IMR-90 (cell line): ENCODE measurements around the gene USP31. TPM values are rescaled to one million over a fixed set of nuclear protein-coding genes. Genes with fewer than 3 reads are reported as not detected.

Experiments
- ATAC-seq: fragments of 200-7000 bp; cut with Tn5 transposase; 2 replicates; pipeline ENCODE4 v1.9.1; 2020; ENCODE audit warnings: low read depth, mild to moderate bottlenecking, moderate library complexity
- BruUV-seq: library from RNA; stranded (reverse); fragments of 400-500 nt; replicated peaks from 2 replicates; lab custom pipeline; 2021; lab: Mats Ljungman, UMichigan
- CTCF ChIA-PET: fragments of 300-600 bp; formaldehyde crosslinking; extraction: SDS; loops from one replicate; lab custom pipeline; 2021; ENCODE audit warnings: antibody characterized with exemption; lab: Yijun Ruan, JAX
- POLR2A ChIA-PET: fragments of 300-600 bp; sonication (Branson Sonifier 250); formaldehyde crosslinking; loops from one replicate; lab custom pipeline; 2022; ENCODE audit warnings: antibody characterized with exemption; ENCODE audit not compliant: unreplicated experiment; lab: Charles Lee
- DNase-seq: peaks from one replicate; pipeline ENCODE4 v3.0.0; 2013
- H2AFZ ChIP-seq: replicated peaks from 2 replicates; pipeline ENCODE3; 2013; ENCODE audit warnings: low read length, mild to moderate bottlenecking; ENCODE audit not compliant: poor library complexity
- H2AK5ac ChIP-seq: 2 replicates; pipeline ENCODE4 v1.6.1; 2013; ENCODE audit warnings: low read depth, low read length, inconsistent platforms
- H2AK9ac ChIP-seq: replicated peaks from 2 replicates; pipeline ENCODE3; 2013; ENCODE audit warnings: mild to moderate bottlenecking, low read depth, low read length, moderate library complexity; ENCODE audit not compliant: poor library complexity
- H2BK120ac ChIP-seq: 2 replicates; pipeline ENCODE4 v1.6.1; 2013; ENCODE audit warnings: low read depth, low read length, inconsistent platforms
- H2BK15ac ChIP-seq: 3 replicates; pipeline ENCODE4 v1.6.1; 2013; ENCODE audit warnings: low read depth, low read length, inconsistent platforms
- H2BK20ac ChIP-seq: 2 replicates; pipeline ENCODE4 v1.6.1; 2013; ENCODE audit warnings: low read depth, mild to moderate bottlenecking, inconsistent platforms, low read length, moderate library complexity
- H2BK5ac ChIP-seq: 2 replicates; pipeline ENCODE4 v1.6.1; 2013; ENCODE audit warnings: mild to moderate bottlenecking, low read depth, low read length, inconsistent platforms; ENCODE audit not compliant: poor library complexity, severe bottlenecking
- H3K14ac ChIP-seq: replicated peaks from 2 replicates; pipeline ENCODE4 v1.6.1; 2013; ENCODE audit warnings: low read depth, low read length, inconsistent platforms
- H3K18ac ChIP-seq: 2 replicates; pipeline ENCODE4 v1.6.1; 2013; ENCODE audit warnings: low read depth, low read length, control low read depth
- H3K23ac ChIP-seq: 2 replicates; pipeline ENCODE4 v1.6.1; 2013; ENCODE audit warnings: low read depth, low read length, inconsistent platforms
- H3K27ac ChIP-seq: 2 replicates; pipeline ENCODE4 v1.5.1; 2013; ENCODE audit warnings: mild to moderate bottlenecking, control low read depth, low read length; ENCODE audit not compliant: insufficient read depth
- H3K27me3 ChIP-seq: 2 replicates; pipeline ENCODE4 v1.6.1; 2013; ENCODE audit warnings: low read length; ENCODE audit not compliant: control insufficient read depth, insufficient read depth
- H3K36me3 ChIP-seq: 2 replicates; pipeline ENCODE4 v1.6.1; 2013; ENCODE audit warnings: low read length, mixed read lengths; ENCODE audit not compliant: control insufficient read depth, insufficient read depth
- H3K4ac ChIP-seq: 2 replicates; pipeline ENCODE4 v1.6.1; 2013; ENCODE audit warnings: low read depth, low read length, inconsistent platforms
- H3K4me1 ChIP-seq: 2 replicates; pipeline ENCODE4 v1.6.1; 2013; ENCODE audit warnings: low read length, mixed read lengths; ENCODE audit not compliant: control insufficient read depth, insufficient read depth
- H3K4me2 ChIP-seq: 2 replicates; pipeline ENCODE4 v1.6.1; 2013; ENCODE audit warnings: low read depth, mild to moderate bottlenecking, control low read depth, low read length, moderate library complexity
- H3K4me3 ChIP-seq: 2 replicates; pipeline ENCODE4 v1.5.1; 2013; ENCODE audit warnings: low read depth, mild to moderate bottlenecking, control low read depth, low read length, moderate library complexity; ENCODE audit not compliant: insufficient read depth
- H3K56ac ChIP-seq: 2 replicates; pipeline ENCODE4 v1.6.1; 2013; ENCODE audit warnings: low read length, inconsistent platforms; ENCODE audit not compliant: insufficient read depth; ENCODE audit errors: extremely low read depth
- H3K79me1 ChIP-seq, 2 experiments: 2 replicates each; pipeline ENCODE4 v1.6.1; 2013; ENCODE audit warnings: low read length in 2 of 2, inconsistent platforms in 1 of 2, low read depth in 1 of 2
- H3K9ac ChIP-seq: 2 replicates; pipeline ENCODE4 v1.6.1; 2013; ENCODE audit warnings: low read depth, low read length, control low read depth
- H3K9me1 ChIP-seq: 2 replicates; pipeline ENCODE4 v1.6.1; 2013; ENCODE audit warnings: low read length, inconsistent platforms; ENCODE audit not compliant: insufficient read depth
- H3K9me3 ChIP-seq: 2 replicates; pipeline ENCODE4 v1.6.1; 2013; ENCODE audit warnings: low read length; ENCODE audit not compliant: control insufficient read depth, insufficient read depth
- H4K20me1 ChIP-seq: 2 replicates; pipeline ENCODE4 v1.6.1; 2013; ENCODE audit warnings: low read length, inconsistent platforms; ENCODE audit not compliant: insufficient read depth
- H4K5ac ChIP-seq: 2 replicates; pipeline ENCODE4 v1.6.1; 2013; ENCODE audit warnings: mild to moderate bottlenecking, low read depth, low read length, control low read depth
- H4K8ac ChIP-seq, 2 experiments: 2 replicates each; pipeline ENCODE4 v1.6.1; 2013; ENCODE audit warnings: low read depth in 2 of 2, low read length in 2 of 2, control low read depth in 1 of 2, inconsistent platforms in 1 of 2
- H4K91ac ChIP-seq: 2 replicates; pipeline ENCODE4 v1.6.1; 2013; ENCODE audit warnings: low read depth, low read length, inconsistent platforms; ENCODE audit not compliant: insufficient read depth
- FOS ChIP-seq: fragments of 150-350 bp; IDR thresholded peaks from 2 replicates; pipeline ENCODE4 v1.6.1; 2016; ENCODE audit warnings: low read depth, low read length
- POLR2A ChIP-seq: IDR thresholded peaks from 2 replicates; pipeline ENCODE4 v1.6.1; 2012; ENCODE audit warnings: mild to moderate bottlenecking, low read depth, low read length
- WGBS, 2 experiments: methylation state at CpG; one replicate each; pipeline versions ENCODE4 v1.1.5 to v1.1.7; 2013; ENCODE audit warnings: missing lambda C conversion rate in 2 of 2; ENCODE audit not compliant: insufficient read length in 1 of 2; ENCODE audit errors: extremely low coverage in 2 of 2; 5-methylcytosine and 5-hydroxymethylcytosine counted together
- dilution Hi-C: fragments of 300-500 bp; cut with HindIII; formaldehyde crosslinking; loops from one replicate; pipeline ENCODE4 v1.14.3; 2018; ENCODE audit warnings: low sequenced_read_pairs; ENCODE audit not compliant: unreplicated experiment
- in situ Hi-C: fragments of 300-500 bp; cut with MboI; formaldehyde crosslinking; loops from 3 replicates; pipeline ENCODE4 v1.14.3; 2019; ENCODE audit warnings: low sequenced_read_pairs, inconsistent platforms, mixed read lengths
- intact Hi-C: fragments of 100-400 bp; cut with micrococcal nuclease; formaldehyde crosslinking; loops from 2 replicates; pipeline ENCODE4 v1.10.0; 2022
- polyA plus RNA-seq, 3 experiments: library from polyadenylated mRNA; depleted of rRNA; stranded (reverse); fragments of >200 nt; gene quantifications; 2 replicates each; pipeline ENCODE4 v1.2.3, GENCODE V29; 2012; ENCODE audit warnings: low replicate concordance in 1 of 3
- total RNA-seq: library from RNA; depleted of rRNA; stranded (reverse); fragments of >200 nt; gene quantifications from 2 replicates; pipeline ENCODE4 v1.2.3, GENCODE V29; 2012
- TF ChIP-seq, protein P1 (sequence below): fragments of 150-350 bp; IDR thresholded peaks from 2 replicates; pipeline ENCODE4 v1.6.1; 2017; ENCODE audit warnings: mild to moderate bottlenecking, antibody characterized with exemption, low read length, low read depth

The USP31 gene
- total and polyA plus RNA-seq, 2 of the 4 experiments (the other 2 are of a cell fraction) = 2.9 to 3.4 TPM

- Histone ChIP-seq H3K4me3 (no peak overlapping the region), H3K79me1 (no peaks in the 10 kb centered on the region), H3K23ac (no peak overlapping the region), H3K14ac (no peak overlapping the region), H4K5ac (no peak overlapping the region), H3K4me2 (no peak overlapping the region), H4K91ac (no peak overlapping the region), H3K27me3 (no peaks in the 10 kb centered on the region), H2AFZ (no peak overlapping the region), H2AK9ac (no peak overlapping the region), H2AK5ac (no peak overlapping the region), H3K56ac (no peak overlapping the region), H3K36me3 (peaks cover 12% of the 10 kb centered on the region), H4K20me1 (no peaks in the 10 kb centered on the region), H2BK20ac (no peak overlapping the region), H2BK15ac (no peak overlapping the region), H3K4ac (no peak overlapping the region), H3K27ac (no peak overlapping the region), H3K9me1 (0 out of 2 replicates have a peak, but pooled peaks cover 4% of the 10 kb centered on the region), H3K9me3 (no peaks in the 10 kb centered on the region), H3K4me1 (no peaks in the 10 kb centered on the region), H2BK5ac (no peak overlapping the region), H2BK120ac (no peak overlapping the region), H3K18ac (no peak overlapping the region), H3K9ac (no peak overlapping the region), H4K8ac (no peak overlapping the region)
- TF ChIP-seq, protein P1, sequence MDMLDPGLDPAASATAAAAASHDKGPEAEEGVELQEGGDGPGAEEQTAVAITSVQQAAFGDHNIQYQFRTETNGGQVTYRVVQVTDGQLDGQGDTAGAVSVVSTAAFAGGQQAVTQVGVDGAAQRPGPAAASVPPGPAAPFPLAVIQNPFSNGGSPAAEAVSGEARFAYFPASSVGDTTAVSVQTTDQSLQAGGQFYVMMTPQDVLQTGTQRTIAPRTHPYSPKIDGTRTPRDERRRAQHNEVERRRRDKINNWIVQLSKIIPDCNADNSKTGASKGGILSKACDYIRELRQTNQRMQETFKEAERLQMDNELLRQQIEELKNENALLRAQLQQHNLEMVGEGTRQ = no peak
- TF ChIP-seq POLR2A (no peak), FOS (no peak)
- DNase-seq (peak; percentile 35), ATAC-seq (no peak)
- dilution Hi-C loops (no loop called here), in situ Hi-C loops (no loop called here), intact Hi-C loops (no loop called here)
- ChIA-PET CTCF (interaction anchor here (0.9 kb wide), 1 partner anchor 9 kb away, joined by 3 read pairs; no protein-coding TSS in a partner anchor), POLR2A (no interaction called here)
- no TSS peak for BruUV-seq
- WGBS, 2 experiments = 78% methylated on average over 5 of the region's 6 CpGs; no CpG with 5 or more reads in 1 of the 2 experiments
Observed at GRCh38 chr16:23081675-23082119, 67.6 kb downstream of the USP31 start.
